IMR-90 (cell line): ENCODE data around the gene CLTCL1.

Experiments used
- BHLHE40 ChIP-seq: fragments of 150-350 bp; IDR thresholded peaks from 2 replicates; pipeline ENCODE4 v1.6.1; 2016; ENCODE audit warnings: mild to moderate bottlenecking, low read depth, low read length
- CEBPB ChIP-seq: IDR thresholded peaks from 2 replicates; pipeline ENCODE4 v1.6.1; 2012; ENCODE audit warnings: low read depth, low read length, improper control_type of control experiment
- NFE2L2 ChIP-seq: fragments of 150-350 bp; IDR thresholded peaks from 2 replicates; pipeline ENCODE4 v1.6.1; 2016; ENCODE audit warnings: low read depth, mild to moderate bottlenecking, low read length
- POLR2A ChIP-seq: IDR thresholded peaks from 2 replicates; pipeline ENCODE4 v1.6.1; 2012; ENCODE audit warnings: mild to moderate bottlenecking, low read depth, low read length
- RAD21 ChIP-seq: IDR thresholded peaks from 2 replicates; pipeline ENCODE4 v1.6.1; 2012; ENCODE audit warnings: low read length, improper control_type of control experiment
- RCOR1 ChIP-seq: IDR thresholded peaks from 2 replicates; pipeline ENCODE4 v1.6.1; 2012; ENCODE audit warnings: mild to moderate bottlenecking, low read length, improper control_type of control experiment; ENCODE audit not compliant: insufficient replicate concordance
- SMC3 ChIP-seq: fragments of 150-350 bp; IDR thresholded peaks from 2 replicates; pipeline ENCODE4 v1.6.1; 2016; ENCODE audit warnings: low read depth, mild to moderate bottlenecking, antibody characterized with exemption, low read length, moderate library complexity
- TF ChIP-seq, protein P1 (sequence below): conservative IDR thresholded peaks from 2 replicates; pipeline ENCODE4 v1.5.1; 2012; ENCODE audit warnings: mild to moderate bottlenecking, low read depth, low read length, improper control_type of control experiment
- TF ChIP-seq, protein P2 (sequence below): fragments of 150-350 bp; IDR thresholded peaks from 2 replicates; pipeline ENCODE4 v1.6.1; 2017; ENCODE audit warnings: mild to moderate bottlenecking, antibody characterized with exemption, low read length, low read depth

DNA sequence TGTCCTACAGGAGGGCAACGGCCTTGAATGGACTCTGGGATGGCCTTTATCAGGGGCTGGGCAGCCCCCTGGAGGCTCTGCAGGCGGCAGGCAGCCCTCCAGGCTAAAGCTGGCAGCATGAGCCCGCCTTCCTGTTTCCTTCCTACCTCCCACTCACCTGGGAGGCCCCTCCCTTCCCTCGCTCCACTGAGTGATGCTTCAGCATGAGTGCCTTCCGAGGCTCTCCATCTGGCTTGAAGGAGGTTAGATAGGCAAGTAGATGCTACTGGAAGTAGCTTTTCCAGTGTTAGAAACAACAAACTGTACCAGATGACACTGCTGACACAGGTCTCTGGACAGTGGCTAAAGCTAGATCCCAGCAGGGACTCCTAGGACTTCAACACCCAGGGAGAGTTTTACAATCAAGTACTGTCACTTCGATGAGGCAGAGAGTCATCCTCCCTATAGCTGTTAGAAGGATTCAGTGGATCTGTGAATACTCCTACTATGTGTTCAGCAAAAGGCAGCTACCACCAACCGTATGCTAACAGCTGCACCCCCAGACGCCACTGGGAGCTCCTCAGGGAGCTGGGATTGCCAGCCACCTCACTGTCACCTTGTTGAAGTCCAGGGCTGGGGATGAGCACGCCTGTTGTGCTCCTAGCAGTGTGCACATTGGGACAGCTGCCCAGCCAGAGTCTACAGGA is 108.9 kb downstream of the CLTCL1 start:
- TF ChIP-seq SMC3 (no peak), POLR2A (no peak), CEBPB (no peak), BHLHE40 (no peak), NFE2L2 (no peak), RAD21 (no peak), RCOR1 (no peak)
- TF ChIP-seq, protein P1, sequence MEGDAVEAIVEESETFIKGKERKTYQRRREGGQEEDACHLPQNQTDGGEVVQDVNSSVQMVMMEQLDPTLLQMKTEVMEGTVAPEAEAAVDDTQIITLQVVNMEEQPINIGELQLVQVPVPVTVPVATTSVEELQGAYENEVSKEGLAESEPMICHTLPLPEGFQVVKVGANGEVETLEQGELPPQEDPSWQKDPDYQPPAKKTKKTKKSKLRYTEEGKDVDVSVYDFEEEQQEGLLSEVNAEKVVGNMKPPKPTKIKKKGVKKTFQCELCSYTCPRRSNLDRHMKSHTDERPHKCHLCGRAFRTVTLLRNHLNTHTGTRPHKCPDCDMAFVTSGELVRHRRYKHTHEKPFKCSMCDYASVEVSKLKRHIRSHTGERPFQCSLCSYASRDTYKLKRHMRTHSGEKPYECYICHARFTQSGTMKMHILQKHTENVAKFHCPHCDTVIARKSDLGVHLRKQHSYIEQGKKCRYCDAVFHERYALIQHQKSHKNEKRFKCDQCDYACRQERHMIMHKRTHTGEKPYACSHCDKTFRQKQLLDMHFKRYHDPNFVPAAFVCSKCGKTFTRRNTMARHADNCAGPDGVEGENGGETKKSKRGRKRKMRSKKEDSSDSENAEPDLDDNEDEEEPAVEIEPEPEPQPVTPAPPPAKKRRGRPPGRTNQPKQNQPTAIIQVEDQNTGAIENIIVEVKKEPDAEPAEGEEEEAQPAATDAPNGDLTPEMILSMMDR, result no peak
- TF ChIP-seq, protein P2, sequence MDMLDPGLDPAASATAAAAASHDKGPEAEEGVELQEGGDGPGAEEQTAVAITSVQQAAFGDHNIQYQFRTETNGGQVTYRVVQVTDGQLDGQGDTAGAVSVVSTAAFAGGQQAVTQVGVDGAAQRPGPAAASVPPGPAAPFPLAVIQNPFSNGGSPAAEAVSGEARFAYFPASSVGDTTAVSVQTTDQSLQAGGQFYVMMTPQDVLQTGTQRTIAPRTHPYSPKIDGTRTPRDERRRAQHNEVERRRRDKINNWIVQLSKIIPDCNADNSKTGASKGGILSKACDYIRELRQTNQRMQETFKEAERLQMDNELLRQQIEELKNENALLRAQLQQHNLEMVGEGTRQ, result no peak
